ENCODE results near the gene IQCM. TPM values are rescaled to one million over a fixed set of nuclear protein-coding genes. Genes with fewer than 3 reads are reported as not detected.

IQCM gene
- polyA plus RNA-seq, 2 of the 4 experiments (the other 2 are of a cell fraction), result 0.05 TPM; not detected in 1

DNA sequence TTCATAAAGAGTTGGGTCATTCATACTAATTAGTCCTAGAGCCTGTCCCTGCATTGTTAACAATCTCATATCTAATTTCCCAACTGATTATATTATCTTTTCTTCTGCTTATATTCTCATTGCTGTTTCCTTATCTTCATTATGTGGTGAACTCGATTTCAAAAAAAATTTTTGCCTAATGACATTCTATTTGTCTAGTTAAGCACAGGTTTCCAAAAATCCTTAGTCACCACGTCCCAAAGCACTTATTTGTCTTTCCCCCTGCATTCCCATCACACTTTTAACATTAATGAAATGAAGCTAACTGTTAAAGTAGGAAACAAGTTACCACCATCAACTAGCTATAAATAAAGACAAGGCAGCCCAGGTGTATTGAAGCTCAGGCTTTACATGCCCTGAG lies 131.1 kb downstream of the IQCM start:
- Histone ChIP-seq H3K27ac (no peak overlapping the region), H3K4me1 (no peaks in the 10 kb centered on the region), H3K4me2 (no peak overlapping the region), H3K4me3 (no peak overlapping the region), H3K9me3 (no peaks in the 10 kb centered on the region)
- TF ChIP-seq, protein P1, sequence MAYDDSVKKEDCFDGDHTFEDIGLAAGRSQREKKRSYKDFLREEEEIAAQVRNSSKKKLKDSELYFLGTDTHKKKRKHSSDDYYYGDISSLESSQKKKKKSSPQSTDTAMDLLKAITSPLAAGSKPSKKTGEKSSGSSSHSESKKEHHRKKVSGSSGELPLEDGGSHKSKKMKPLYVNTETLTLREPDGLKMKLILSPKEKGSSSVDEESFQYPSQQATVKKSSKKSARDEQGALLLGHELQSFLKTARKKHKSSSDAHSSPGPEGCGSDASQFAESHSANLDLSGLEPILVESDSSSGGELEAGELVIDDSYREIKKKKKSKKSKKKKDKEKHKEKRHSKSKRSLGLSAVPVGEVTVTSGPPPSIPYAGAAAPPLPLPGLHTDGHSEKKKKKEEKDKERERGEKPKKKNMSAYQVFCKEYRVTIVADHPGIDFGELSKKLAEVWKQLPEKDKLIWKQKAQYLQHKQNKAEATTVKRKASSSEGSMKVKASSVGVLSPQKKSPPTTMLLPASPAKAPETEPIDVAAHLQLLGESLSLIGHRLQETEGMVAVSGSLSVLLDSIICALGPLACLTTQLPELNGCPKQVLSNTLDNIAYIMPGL (CRISPR knock-in tag; IDR thresholded peaks at IDR 0.05; ENCODE audit: borderline replicate concordance), result no peak
- TF ChIP-seq, protein P2, sequence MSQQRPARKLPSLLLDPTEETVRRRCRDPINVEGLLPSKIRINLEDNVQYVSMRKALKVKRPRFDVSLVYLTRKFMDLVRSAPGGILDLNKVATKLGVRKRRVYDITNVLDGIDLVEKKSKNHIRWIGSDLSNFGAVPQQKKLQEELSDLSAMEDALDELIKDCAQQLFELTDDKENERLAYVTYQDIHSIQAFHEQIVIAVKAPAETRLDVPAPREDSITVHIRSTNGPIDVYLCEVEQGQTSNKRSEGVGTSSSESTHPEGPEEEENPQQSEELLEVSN (IDR thresholded peaks at IDR 0.05; ENCODE audit: borderline replicate concordance, low read depth), result no peak
- TF ChIP-seq HOXB5 (CRISPR knock-in tag; IDR thresholded peaks at IDR 0.05), result no peak
- no peak for TF ChIP-seq PHF8 (IDR thresholded peaks at IDR 0.05; ENCODE audit: borderline replicate concordance, low read depth)
- no peak for TF ChIP-seq ZC3H11A (IDR thresholded peaks at IDR 0.05)
- TF ChIP-seq CHD4 (IDR thresholded peaks at IDR 0.05; ENCODE audit: borderline replicate concordance), result no peak
- TF ChIP-seq KDM5A (IDR thresholded peaks at IDR 0.05), result no peak
- no peak for ATAC-seq
- WGBS (ENCODE audit: missing lambda C conversion rate), result 2% methylated on average over 2 of the region's 2 CpGs
- CTCF ChIA-PET, result no interaction called here
- no peak for FAIRE-seq
- no peak for DNase-seq (ENCODE audit: low read depth in 1 of 2, low spot score in 1 of 2)
- POLR2A ChIA-PET, result no interaction called here

DNA sequence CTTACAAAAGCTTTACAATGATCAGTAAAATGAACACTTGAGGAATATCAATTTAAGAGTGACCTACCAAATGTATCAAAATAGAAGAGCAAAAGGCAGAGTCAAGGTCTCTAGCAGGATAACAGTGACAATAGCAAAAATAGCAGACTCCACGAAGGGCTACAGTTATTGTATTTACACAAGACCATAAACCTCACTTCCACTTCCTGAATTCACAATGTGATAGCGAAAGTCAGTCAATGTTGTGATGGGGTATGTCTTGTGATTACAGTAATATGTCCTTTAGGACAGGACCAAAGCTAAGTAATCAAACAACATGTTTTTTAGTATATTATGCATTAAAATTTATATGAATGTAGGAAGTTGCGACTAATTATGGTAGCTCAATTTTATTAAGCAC lies 139.6 kb downstream of the IQCM start:
- CTCF ChIA-PET, result no interaction called here
- FAIRE-seq (no peak), DNase-seq (ENCODE audit: low read depth in 1 of 2, low spot score in 1 of 2) (no peak), ATAC-seq (no peak)
- no peak overlapping the region for H3K4me3 ChIP-seq
- no peaks in the 10 kb centered on the region for H3K4me1 ChIP-seq
- TF ChIP-seq PHF8 (IDR thresholded peaks at IDR 0.05; ENCODE audit: borderline replicate concordance, low read depth), result no peak
- no peak for TF ChIP-seq RARB (CRISPR knock-in tag; IDR thresholded peaks at IDR 0.05)
- no peak for TF ChIP-seq EHMT2 (IDR thresholded peaks at IDR 0.05; ENCODE audit: low read depth)
- TF ChIP-seq RNF2 (IDR thresholded peaks at IDR 0.05; ENCODE audit: borderline replicate concordance, low read depth), result no peak
- TF ChIP-seq POLR2AphosphoS2 (conservative IDR thresholded peaks at IDR 0.05; ENCODE audit: low read length), result no peak
- TF ChIP-seq, protein P3, sequence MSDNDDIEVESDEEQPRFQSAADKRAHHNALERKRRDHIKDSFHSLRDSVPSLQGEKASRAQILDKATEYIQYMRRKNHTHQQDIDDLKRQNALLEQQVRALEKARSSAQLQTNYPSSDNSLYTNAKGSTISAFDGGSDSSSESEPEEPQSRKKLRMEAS (IDR thresholded peaks at IDR 0.05), result no peak
- no peak for TF ChIP-seq MAZ (IDR thresholded peaks at IDR 0.05; ENCODE audit: borderline replicate concordance, low read depth, low read length)
- TF ChIP-seq GATA3 (IDR thresholded peaks at IDR 0.05; ENCODE audit: borderline replicate concordance), result no peak
- TF ChIP-seq, protein P4, sequence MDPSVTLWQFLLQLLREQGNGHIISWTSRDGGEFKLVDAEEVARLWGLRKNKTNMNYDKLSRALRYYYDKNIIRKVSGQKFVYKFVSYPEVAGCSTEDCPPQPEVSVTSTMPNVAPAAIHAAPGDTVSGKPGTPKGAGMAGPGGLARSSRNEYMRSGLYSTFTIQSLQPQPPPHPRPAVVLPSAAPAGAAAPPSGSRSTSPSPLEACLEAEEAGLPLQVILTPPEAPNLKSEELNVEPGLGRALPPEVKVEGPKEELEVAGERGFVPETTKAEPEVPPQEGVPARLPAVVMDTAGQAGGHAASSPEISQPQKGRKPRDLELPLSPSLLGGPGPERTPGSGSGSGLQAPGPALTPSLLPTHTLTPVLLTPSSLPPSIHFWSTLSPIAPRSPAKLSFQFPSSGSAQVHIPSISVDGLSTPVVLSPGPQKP (IDR thresholded peaks at IDR 0.05; ENCODE audit: low read depth, low read length), result no peak
- TF ChIP-seq FOSB (CRISPR knock-in tag; IDR thresholded peaks at IDR 0.05), result no peak
- TF ChIP-seq JUNB (IDR thresholded peaks at IDR 0.05), result no peak
- TF ChIP-seq FOSL2 (IDR thresholded peaks at IDR 0.05), result no peak
- no peak for TF ChIP-seq FOSL2 (CRISPR knock-in tag; IDR thresholded peaks at IDR 0.05)
- no peak overlapping the region for H3K4me2 ChIP-seq
- no peak overlapping the region for H3K27ac ChIP-seq
- H3K9me3 ChIP-seq, result no peaks in the 10 kb centered on the region
- WGBS (ENCODE audit: missing lambda C conversion rate), result 19% methylated on average over 3 of the region's 3 CpGs
- POLR2A ChIA-PET, result no interaction called here

DNA sequence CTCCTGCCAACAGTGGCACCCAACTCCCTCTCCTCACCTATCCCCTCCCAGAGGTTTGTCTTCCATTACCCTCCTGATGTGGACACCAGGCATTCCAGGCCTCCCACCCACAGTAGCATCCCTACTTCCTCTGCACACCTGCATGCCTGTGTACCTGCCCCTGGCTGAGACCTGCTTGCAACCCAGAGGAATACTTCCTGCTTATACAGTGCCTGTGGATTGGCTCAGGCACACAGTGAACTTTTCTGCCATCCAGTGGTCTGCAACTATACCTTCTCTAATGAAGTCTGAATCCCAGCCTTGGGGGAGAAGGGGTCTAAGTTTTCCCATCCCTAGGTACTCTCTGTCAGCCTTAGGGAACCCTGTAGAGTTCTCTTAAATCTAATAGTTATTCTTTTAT lies 169.9 kb downstream of the IQCM start:
- ATAC-seq (no peak), FAIRE-seq (no peak), DNase-seq (ENCODE audit: low read depth in 1 of 2, low spot score in 1 of 2) (no peak)
- ChIA-PET POLR2A (no interaction called here), CTCF (no interaction called here)
- no peak overlapping the region for H3K4me2 ChIP-seq
- H3K27ac ChIP-seq, result no peak overlapping the region
- H3K4me1 ChIP-seq, result no peaks in the 10 kb centered on the region
- TF ChIP-seq SMC3 (IDR thresholded peaks at IDR 0.05), result no peak
- TF ChIP-seq, protein P5, sequence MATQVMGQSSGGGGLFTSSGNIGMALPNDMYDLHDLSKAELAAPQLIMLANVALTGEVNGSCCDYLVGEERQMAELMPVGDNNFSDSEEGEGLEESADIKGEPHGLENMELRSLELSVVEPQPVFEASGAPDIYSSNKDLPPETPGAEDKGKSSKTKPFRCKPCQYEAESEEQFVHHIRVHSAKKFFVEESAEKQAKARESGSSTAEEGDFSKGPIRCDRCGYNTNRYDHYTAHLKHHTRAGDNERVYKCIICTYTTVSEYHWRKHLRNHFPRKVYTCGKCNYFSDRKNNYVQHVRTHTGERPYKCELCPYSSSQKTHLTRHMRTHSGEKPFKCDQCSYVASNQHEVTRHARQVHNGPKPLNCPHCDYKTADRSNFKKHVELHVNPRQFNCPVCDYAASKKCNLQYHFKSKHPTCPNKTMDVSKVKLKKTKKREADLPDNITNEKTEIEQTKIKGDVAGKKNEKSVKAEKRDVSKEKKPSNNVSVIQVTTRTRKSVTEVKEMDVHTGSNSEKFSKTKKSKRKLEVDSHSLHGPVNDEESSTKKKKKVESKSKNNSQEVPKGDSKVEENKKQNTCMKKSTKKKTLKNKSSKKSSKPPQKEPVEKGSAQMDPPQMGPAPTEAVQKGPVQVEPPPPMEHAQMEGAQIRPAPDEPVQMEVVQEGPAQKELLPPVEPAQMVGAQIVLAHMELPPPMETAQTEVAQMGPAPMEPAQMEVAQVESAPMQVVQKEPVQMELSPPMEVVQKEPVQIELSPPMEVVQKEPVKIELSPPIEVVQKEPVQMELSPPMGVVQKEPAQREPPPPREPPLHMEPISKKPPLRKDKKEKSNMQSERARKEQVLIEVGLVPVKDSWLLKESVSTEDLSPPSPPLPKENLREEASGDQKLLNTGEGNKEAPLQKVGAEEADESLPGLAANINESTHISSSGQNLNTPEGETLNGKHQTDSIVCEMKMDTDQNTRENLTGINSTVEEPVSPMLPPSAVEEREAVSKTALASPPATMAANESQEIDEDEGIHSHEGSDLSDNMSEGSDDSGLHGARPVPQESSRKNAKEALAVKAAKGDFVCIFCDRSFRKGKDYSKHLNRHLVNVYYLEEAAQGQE (IDR thresholded peaks at IDR 0.05), result no peak
- no peak for TF ChIP-seq EP300 (IDR thresholded peaks at IDR 0.05)
- no peak for TF ChIP-seq FOSL2 (IDR thresholded peaks at IDR 0.05)
- TF ChIP-seq FOSL2 (CRISPR knock-in tag; IDR thresholded peaks at IDR 0.05), result no peak
- TF ChIP-seq, protein P6, sequence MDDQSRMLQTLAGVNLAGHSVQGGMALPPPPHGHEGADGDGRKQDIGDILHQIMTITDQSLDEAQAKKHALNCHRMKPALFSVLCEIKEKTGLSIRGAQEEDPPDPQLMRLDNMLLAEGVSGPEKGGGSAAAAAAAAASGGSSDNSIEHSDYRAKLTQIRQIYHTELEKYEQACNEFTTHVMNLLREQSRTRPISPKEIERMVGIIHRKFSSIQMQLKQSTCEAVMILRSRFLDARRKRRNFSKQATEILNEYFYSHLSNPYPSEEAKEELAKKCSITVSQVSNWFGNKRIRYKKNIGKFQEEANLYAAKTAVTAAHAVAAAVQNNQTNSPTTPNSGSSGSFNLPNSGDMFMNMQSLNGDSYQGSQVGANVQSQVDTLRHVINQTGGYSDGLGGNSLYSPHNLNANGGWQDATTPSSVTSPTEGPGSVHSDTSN (IDR thresholded peaks at IDR 0.05), result no peak
- no peak for TF ChIP-seq ESRRA (IDR thresholded peaks at IDR 0.05; ENCODE audit: borderline replicate concordance, low read length)
- no peak for TF ChIP-seq MAZ (IDR thresholded peaks at IDR 0.05; ENCODE audit: borderline replicate concordance, low read depth, low read length)
- TF ChIP-seq ZC3H11A (IDR thresholded peaks at IDR 0.05), result no peak
- TF ChIP-seq HOXA7 (CRISPR knock-in tag; IDR thresholded peaks at IDR 0.05), result no peak
- TF ChIP-seq NR3C1 (IDR thresholded peaks at IDR 0.05), result no peak
- H3K4me3 ChIP-seq, result no peak overlapping the region
- no peaks in the 10 kb centered on the region for H3K9me3 ChIP-seq

All from A549 (cell line).